HepG2 (cell line): ENCODE data around the gene CACNG4. TPM values are rescaled to one million over a fixed set of nuclear protein-coding genes. Genes with fewer than 3 reads are reported as not detected.

Source experiments
- ATAC-seq: fragments of 200-7000 bp; cut with Tn5 transposase; 3 replicates; pipeline ENCODE4 v1.9.1; 2020; ENCODE audit warnings: mild to moderate bottlenecking, moderate library complexity
- BruUV-seq: library from RNA; stranded (reverse); fragments of 400-500 nt; replicated peaks from 2 replicates; lab custom pipeline; 2021; lab: Mats Ljungman, UMichigan
- CTCF ChIA-PET: fragments of 300-600 bp; formaldehyde crosslinking; extraction: SDS; loops from one replicate; lab custom pipeline; 2021; ENCODE audit warnings: low total read pairs, inconsistent platforms, low intra/inter-chr PET ratio; lab: Yijun Ruan, JAX
- POLR2A ChIA-PET: fragments of 350-600 bp; sonication (Branson Sonifier 250); formaldehyde crosslinking; loops from one replicate; lab custom pipeline; 2020; ENCODE audit warnings: antibody characterized with exemption, inconsistent platforms; lab: Yijun Ruan, JAX
- DNase-seq: peaks from one replicate; pipeline ENCODE4 v3.0.0-alpha.2; 2015; ENCODE audit warnings: low spot score
- FAIRE-seq: peaks from 3 replicates; lab custom pipeline; 2011; peaks lifted over from hg19 to GRCh38; lab: Jason Lieb, UNC
- H2AFZ ChIP-seq: one replicate; pipeline ENCODE4 v1.6.1; 2011; ENCODE audit warnings: low read length, inconsistent platforms
- H3K27ac ChIP-seq: fragments of 300-600 bp; 3 replicates; pipeline ENCODE4 v1.8.0; 2011; ENCODE audit warnings: mixed run types, mild to moderate bottlenecking, mixed read lengths, low read length, inconsistent platforms; ENCODE audit not compliant: insufficient read depth; ENCODE audit errors: extremely low read length
- H3K27me3 ChIP-seq, 2 experiments: fragments of 200-600 bp in 1 of 2; 2 replicates in 1 of 2; 3 replicates in 1 of 2; pipeline versions ENCODE4 v1.6.0 to v1.8.0; 2011; ENCODE audit warnings: low read length in 2 of 2, mild to moderate bottlenecking in 2 of 2, moderate library complexity in 2 of 2, inconsistent platforms in 1 of 2; ENCODE audit not compliant: insufficient read depth in 2 of 2, control insufficient read depth in 1 of 2
- H3K36me3 ChIP-seq, 2 experiments: fragments of 200-600 bp in 1 of 2; replicated peaks in 1 of 2; 2 replicates in 1 of 2; 3 replicates in 1 of 2; pipeline versions ENCODE4 v1.5.1 to v1.8.0; 2011; ENCODE audit warnings: low read length in 2 of 2, inconsistent platforms in 1 of 2; ENCODE audit not compliant: insufficient read depth in 2 of 2, control insufficient read depth in 1 of 2
- H3K4me1 ChIP-seq: 2 replicates; pipeline ENCODE4 v1.5.1; 2012; ENCODE audit warnings: low read length, inconsistent platforms; ENCODE audit not compliant: insufficient read depth
- H3K4me2 ChIP-seq: 2 replicates; pipeline ENCODE4 v1.6.0; 2011; ENCODE audit warnings: low read depth, low read length, inconsistent platforms
- H3K4me3 ChIP-seq, 3 experiments: fragments of 200-600 bp in 1 of 3; sonication (generic), shearing (Covaris generic) in 1 of 3; replicated peaks in 1 of 3; 2 replicates each; pipeline ENCODE4 v1.5.1; 2011 to 2016; ENCODE audit warnings: low read length in 3 of 3, inconsistent platforms in 2 of 3, low read depth in 2 of 3, mild to moderate bottlenecking in 2 of 3, control low read depth in 1 of 3, mixed read lengths in 1 of 3; ENCODE audit not compliant: insufficient read depth in 1 of 3
- H3K79me2 ChIP-seq: one replicate; pipeline ENCODE4 v1.6.1; 2011; ENCODE audit warnings: low read length, inconsistent platforms; ENCODE audit not compliant: insufficient read depth
- H3K9ac ChIP-seq: 2 replicates; pipeline ENCODE4 v1.6.0; 2011; ENCODE audit warnings: mild to moderate bottlenecking, low read depth, low read length, inconsistent platforms; ENCODE audit not compliant: insufficient read depth
- H3K9me3 ChIP-seq: 2 replicates; pipeline ENCODE4 v1.5.1; 2012; ENCODE audit warnings: mild to moderate bottlenecking, low read length
- H4K20me1 ChIP-seq: 2 replicates; pipeline ENCODE4 v1.6.0; 2011; ENCODE audit warnings: inconsistent platforms, mild to moderate bottlenecking, low read length, moderate library complexity; ENCODE audit not compliant: insufficient read depth
- CEBPB ChIP-seq: IDR thresholded peaks from 2 replicates; pipeline ENCODE4 v1.6.1; 2011; ENCODE audit warnings: low read depth, low read length, improper control_type of control experiment, borderline replicate concordance
- CHD2 ChIP-seq: IDR thresholded peaks from 2 replicates; pipeline ENCODE4 v1.6.1; 2011; ENCODE audit warnings: low read depth, low read length, improper control_type of control experiment
- CREB3 ChIP-seq: sonication (generic); formaldehyde crosslinking; IDR thresholded peaks from 2 replicates; pipeline ENCODE4 v1.5.0; 2020; ENCODE audit warnings: missing genetic modification reagents
- HNRNPL ChIP-seq: fragments of 200-400 bp; formaldehyde crosslinking; IDR thresholded peaks from 2 replicates; pipeline ENCODE4 v1.6.1; 2017; ENCODE audit warnings: mild to moderate bottlenecking, low read depth, low read length
- KDM5A ChIP-seq: fragments of 200-600 bp; sonication (generic); IDR thresholded peaks from 2 replicates; pipeline ENCODE4 v1.7.0; 2018; ENCODE audit warnings: antibody characterized with exemption, mild to moderate bottlenecking, low read length, borderline replicate concordance
- MLLT10 ChIP-seq: sonication (generic); formaldehyde crosslinking; IDR thresholded peaks from 2 replicates; pipeline ENCODE4 v1.4.0; 2020; ENCODE audit warnings: missing genetic modification reagents
- MLX ChIP-seq: IDR thresholded peaks from 2 replicates; pipeline ENCODE4 v1.6.1; 2016
- NR3C1 ChIP-seq: sonication (generic); formaldehyde crosslinking; IDR thresholded peaks from 2 replicates; pipeline ENCODE4 v1.4.0; 2020; ENCODE audit warnings: missing genetic modification reagents
- SAFB2 ChIP-seq: sonication (generic); formaldehyde crosslinking; IDR thresholded peaks from 2 replicates; pipeline ENCODE4 v1.5.1; 2020; ENCODE audit warnings: missing genetic modification reagents, low read depth, mild to moderate bottlenecking, borderline replicate concordance
- ZNF501 ChIP-seq: sonication (generic); formaldehyde crosslinking; IDR thresholded peaks from 2 replicates; pipeline ENCODE4 v1.5.1; 2020; ENCODE audit warnings: mild to moderate bottlenecking, moderate library complexity, missing genetic modification reagents
- ZNF512 ChIP-seq: sonication (generic); formaldehyde crosslinking; IDR thresholded peaks from 2 replicates; pipeline ENCODE4 v1.4.0; 2020; ENCODE audit warnings: mild to moderate bottlenecking, missing genetic modification reagents
- ZNF878 ChIP-seq: sonication (generic); formaldehyde crosslinking; IDR thresholded peaks from 2 replicates; pipeline ENCODE4 v1.8.1; 2023; ENCODE audit warnings: mild to moderate bottlenecking, missing genetic modification reagents, moderate library complexity
- WGBS: methylation state at CpG from one replicate; pipeline ENCODE4 v1.1.6; 2017; ENCODE audit warnings: low lambda C conversion rate; 5-methylcytosine and 5-hydroxymethylcytosine counted together
- in situ Hi-C: cut with HindIII; loops from 2 replicates; pipeline ENCODE4 v1.10.0; 2017; ENCODE audit warnings: low pct_unique_long_range_greater_than_20kb; ENCODE audit not compliant: extremely low pct_ligation_motif_present
- intact Hi-C: fragments of 100-400 bp; cut with micrococcal nuclease; formaldehyde crosslinking; loops from one replicate; pipeline ENCODE4 v1.10.0; 2022; ENCODE audit not compliant: unreplicated experiment
- polyA plus RNA-seq, 8 experiments: library from polyadenylated mRNA; depleted of rRNA in 3 of 8; stranded (reverse) in 7 of 8; unstranded in 1 of 8; fragments of >200 nt; fragmentation: Illumina TruSeq in 4 of 8; extraction: Trizol in 4 of 8; gene quantifications; 2 replicates each; pipeline versions ENCODE4 v1.2.1 to v1.2.3, GENCODE V29; 2011 to 2016; ENCODE audit warnings: low read depth in 4 of 8, missing spikeins in 1 of 8, mixed read lengths in 1 of 8; ENCODE audit not compliant: insufficient read depth in 1 of 8
- total RNA-seq, 5 experiments: library from RNA; depleted of rRNA; stranded (reverse); fragments of >200 nt; fragmentation: Illumina TruSeq; extraction: Trizol; gene quantifications; 2 replicates each; pipeline ENCODE4 v1.2.3, GENCODE V29; 2016; ENCODE audit warnings: low read depth in 1 of 5

CACNG4 gene
- total and polyA plus RNA-seq, 2 of the 13 experiments (the other 11 are each of a cell fraction or from before 2014, with no cell fraction given) = 0.09 TPM

GRCh38 chr17:66994930-66995535 is 30.5 kb downstream of the CACNG4 start:
- no peak for FAIRE-seq
- H3K27me3 ChIP-seq = peaks cover 7 to 37% of the 10 kb centered on the region in 2 experiments
- CTCF ChIA-PET = no interaction called here

GRCh38 chr17:66995944-66996343 is 31.4 kb downstream of the CACNG4 start:
- in situ Hi-C loops (no loop called here), intact Hi-C loops (no loop called here)
- Histone ChIP-seq H3K4me3 (no peak overlapping the region), H3K36me3 (no peaks in the 10 kb centered on the region), H3K79me2 (no peaks in the 10 kb centered on the region)
- WGBS = 31% methylated on average over 7 of the region's 7 CpGs
- TF ChIP-seq CHD2 = no peak
- TF ChIP-seq ZNF512 (CRISPR knock-in tag) = no peak
- TF ChIP-seq MLX (CRISPR knock-in tag) = no peak
- TF ChIP-seq KDM5A = no peak
- no peak for TF ChIP-seq CEBPB
- TF ChIP-seq ZNF878 (CRISPR knock-in tag) = no peak
- TF ChIP-seq ZNF501 (CRISPR knock-in tag) = no peak
- TF ChIP-seq HNRNPL = no peak
- TF ChIP-seq, all 625 proteins: peak for 0
- H3K4me2 ChIP-seq = no peak overlapping the region
- no peak for DNase-seq
- H3K27ac ChIP-seq = no peak overlapping the region
- no peak overlapping the region for H2AFZ ChIP-seq
- no peak overlapping the region for H3K9ac ChIP-seq
- no peak for FAIRE-seq
- H3K4me1 ChIP-seq = no peaks in the 10 kb centered on the region
- no peaks in the 10 kb centered on the region for H3K9me3 ChIP-seq
- no peak for ATAC-seq
- POLR2A ChIA-PET = no interaction called here
- H3K27me3 ChIP-seq = peaks cover 6 to 38% of the 10 kb centered on the region in 2 experiments
- BruUV-seq = no TSS peak
- H4K20me1 ChIP-seq = no peaks in the 10 kb centered on the region
- CTCF ChIA-PET = no interaction called here

More at GRCh38 chr17:66994930-66995535, 30.5 kb downstream of the CACNG4 start:
- WGBS = 25% methylated on average over 12 of the region's 12 CpGs
- intact Hi-C loops = no loop called here
- Histone ChIP-seq H3K9me3 (no peaks in the 10 kb centered on the region), H3K36me3 (no peaks in the 10 kb centered on the region), H3K4me2 (no peak overlapping the region), H3K4me1 (no peaks in the 10 kb centered on the region), H2AFZ (no peak overlapping the region), H3K79me2 (no peaks in the 10 kb centered on the region), H3K4me3 (no peak overlapping the region), H3K27ac (no peak overlapping the region), H3K9ac (no peak overlapping the region), H4K20me1 (no peaks in the 10 kb centered on the region)
- TF ChIP-seq CREB3 (no peak), SAFB2 (no peak), NR3C1 (CRISPR knock-in tag) (no peak), MLLT10 (no peak)
- POLR2A ChIA-PET = no interaction called here
- no TSS peak for BruUV-seq
- no peak for DNase-seq
- in situ Hi-C loops = no loop called here
- no peak; the same call in 2 of the 3 replicates for ATAC-seq
